GM19193 (cell line): Measurements from ENCODE around the gene RARS2.
A peak's percentile ranks its signal among the peaks of the same experiment; 100 is the strongest.

Source experiments
- POLR2A ChIP-seq: IDR thresholded peaks from 4 replicates; pipeline ENCODE4 v1.6.1; 2011; ENCODE audit not compliant: insufficient read depth, insufficient read length; ENCODE audit errors: extremely low read depth

RARS2 gene

DNA sequence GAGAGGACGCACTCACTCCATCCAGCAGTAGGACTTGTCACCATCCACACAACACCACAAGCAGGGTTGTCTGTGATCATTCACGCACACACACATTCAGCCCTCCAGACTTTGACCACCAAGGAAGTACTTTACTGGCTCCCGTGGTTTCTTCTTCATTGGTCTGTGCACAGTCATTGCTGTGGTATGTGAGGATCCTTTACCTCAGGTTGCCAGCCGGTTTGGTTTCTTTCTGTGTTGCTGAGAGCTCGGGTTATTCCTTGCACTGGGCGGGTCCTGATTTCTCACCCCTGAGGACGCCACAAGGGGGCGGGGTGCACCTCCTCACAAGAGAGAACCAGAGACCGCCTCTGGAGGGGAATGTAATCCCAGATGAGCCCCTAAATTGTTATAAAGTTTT is 105.9 kb downstream of the RARS2 start:
- no peak for TF ChIP-seq POLR2A

- TF ChIP-seq POLR2A: no peak
These were observed 107.4 kb downstream of the RARS2 start for GRCh38 chr6:87482366-87482765.

GRCh38 chr6:87481931-87482330 is 107.9 kb downstream of the RARS2 start:
- no peak for TF ChIP-seq POLR2A

DNA sequence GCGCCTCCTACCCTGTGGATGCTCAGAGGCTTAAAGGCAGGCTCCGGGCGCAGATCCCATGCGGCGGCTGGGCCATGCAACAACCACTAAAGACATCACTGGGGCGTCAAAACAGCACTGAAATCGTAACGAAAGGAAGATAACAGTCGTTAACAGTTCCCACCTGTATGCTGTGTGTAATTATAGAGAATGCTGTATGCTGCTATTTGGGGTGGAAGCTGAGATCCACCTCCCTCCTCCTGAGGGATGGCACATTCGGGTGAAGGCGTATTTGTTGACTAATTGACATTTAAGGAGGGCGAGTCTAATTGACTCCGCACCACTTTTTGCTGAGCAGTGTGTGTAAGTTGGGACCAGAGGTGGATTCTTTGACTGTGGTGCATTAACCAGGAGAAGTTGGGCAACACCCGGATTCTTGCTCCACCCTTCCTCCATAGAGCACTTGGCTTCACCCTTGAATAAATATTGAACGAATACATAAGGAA is 116.3 kb downstream of the RARS2 start:
- TF ChIP-seq POLR2A: no peak

- TF ChIP-seq POLR2A: peak; percentile 83
These were observed 117.0 kb downstream of the RARS2 start, which contains the start of gene SLC35A1 for GRCh38 chr6:87472525-87473418. SLC35A1 (plus strand) TSS chr6:87472974; CDS start chr6:87473004, 30 bp downstream.

DNA sequence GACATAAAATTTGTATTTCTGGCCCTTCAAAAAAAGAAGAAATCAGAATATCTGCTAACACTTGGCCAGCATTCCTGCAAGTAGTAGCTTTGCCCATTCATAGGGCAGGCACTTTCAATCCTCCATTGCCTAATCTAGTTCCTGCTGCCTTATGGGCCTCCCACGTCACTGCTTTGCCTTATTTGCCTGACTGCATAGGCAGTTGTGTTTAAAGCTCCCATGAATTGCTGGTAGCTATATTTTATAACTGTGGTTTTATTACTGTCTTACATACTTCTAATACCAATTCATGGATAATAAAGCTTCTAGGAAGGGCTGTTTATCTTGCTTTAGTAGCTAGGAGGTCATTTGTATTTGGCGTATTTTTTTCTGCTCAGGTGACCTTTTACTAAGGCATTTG is 124.7 kb downstream of the RARS2 start:
- TF ChIP-seq POLR2A: no peak
